Measurements from ENCODE around the gene MEF2A.
"Not testable (repeated sequence)": the region's sequence is repeated elsewhere in the genome, so short reads cannot be mapped to it uniquely, and the experiment has no call there.

Gene MEF2A

GRCh38 chr15:99651023-99651807, 85.4 kb downstream of the MEF2A start:
- no peak for DNase-seq (ENCODE audit: low read depth in 2 of 2)

- DNase-seq (ENCODE audit: low read depth in 2 of 2), result no peak
Observed at GRCh38 chr15:99656205-99656604, 90.4 kb downstream of the MEF2A start.

- DNase-seq (ENCODE audit: low read depth in 2 of 2), result no peak
Observed at GRCh38 chr15:99657996-99658395, 92.2 kb downstream of the MEF2A start.

- no peak for DNase-seq (ENCODE audit: low read depth in 2 of 2)
Observed at GRCh38 chr15:99662903-99663302, 97.1 kb downstream of the MEF2A start.

GRCh38 chr15:99666073-99666472, 100.3 kb downstream of the MEF2A start:
- not testable (repeated sequence) for DNase-seq (ENCODE audit: low read depth in 2 of 2)

- DNase-seq (ENCODE audit: low read depth in 2 of 2), result no peak
Observed at GRCh38 chr15:99668533-99669182, 102.9 kb downstream of the MEF2A start.

DNA sequence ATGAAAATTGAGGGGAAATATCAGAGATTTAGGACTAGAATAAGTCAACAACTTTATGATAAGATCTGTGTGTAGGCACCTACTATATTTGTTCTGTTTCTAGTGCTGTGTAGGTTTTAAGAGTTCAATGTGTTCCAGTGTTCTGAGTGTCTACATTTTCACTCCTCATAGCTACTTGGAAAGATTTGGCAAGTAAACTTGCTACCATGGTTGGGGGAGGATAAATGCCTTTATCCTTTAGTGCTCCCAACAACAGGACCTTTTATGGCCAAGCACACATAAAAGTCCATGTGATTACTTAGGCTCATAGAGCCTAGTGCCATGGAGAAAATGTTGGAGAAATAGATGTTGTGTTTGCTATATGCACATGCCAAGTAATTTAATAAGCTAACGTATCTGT, 103.5 kb downstream of the MEF2A start:
- no peak for DNase-seq (ENCODE audit: low read depth in 2 of 2)

DNA sequence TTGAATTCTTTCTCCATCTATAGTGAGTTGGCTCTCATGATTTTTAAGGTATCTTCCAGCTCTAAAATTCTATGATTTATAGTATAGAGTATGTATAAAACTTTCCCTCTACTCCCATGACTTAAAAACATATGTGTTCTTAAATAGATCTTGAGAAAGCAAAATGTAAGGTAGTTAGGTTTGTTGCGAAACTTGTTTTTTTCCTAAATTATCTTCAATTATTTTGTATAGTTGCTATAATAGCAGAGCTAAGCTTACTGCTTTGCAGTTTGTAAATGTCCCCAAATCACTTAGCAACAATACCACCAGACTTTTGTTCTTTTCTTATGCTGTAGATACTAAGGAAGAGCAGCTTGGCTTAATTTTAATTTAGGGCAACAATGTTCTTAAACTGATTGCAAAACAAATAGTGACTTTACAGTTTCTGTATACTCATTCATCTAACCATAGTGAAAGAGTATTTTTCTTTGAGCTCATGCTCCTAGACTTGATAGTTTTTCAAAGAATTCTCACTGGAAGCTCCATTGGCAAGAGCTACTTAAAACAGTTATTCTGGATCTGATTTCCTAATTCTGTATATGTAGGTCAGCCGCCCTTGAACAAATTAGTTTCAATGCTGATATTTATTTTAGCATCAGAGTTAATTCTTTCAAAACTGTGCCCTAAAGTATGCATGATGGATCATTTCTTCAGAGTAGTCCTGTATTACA, 106.3 kb downstream of the MEF2A start:
- no peak for DNase-seq (ENCODE audit: low read depth in 2 of 2)

DNA sequence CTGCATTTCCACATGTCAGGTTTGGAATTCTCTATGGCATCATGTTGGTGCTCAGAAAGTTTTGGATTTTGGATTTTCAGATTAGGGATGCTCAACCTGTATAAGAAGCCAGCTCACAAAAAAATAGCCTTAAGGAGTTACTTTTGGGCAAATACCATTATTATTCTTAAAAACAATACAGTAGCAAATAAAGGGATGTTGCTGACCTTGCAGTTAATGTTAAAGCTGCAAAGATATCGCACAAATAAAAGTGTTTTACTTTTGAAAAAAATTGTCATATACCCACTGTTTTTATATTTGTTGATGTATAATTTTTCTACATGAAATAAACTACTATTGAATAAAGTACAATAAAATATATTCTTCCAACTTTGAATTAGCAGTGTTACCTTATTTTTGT, 107.3 kb downstream of the MEF2A start:
- DNase-seq (ENCODE audit: low read depth in 2 of 2), result no peak

DNA sequence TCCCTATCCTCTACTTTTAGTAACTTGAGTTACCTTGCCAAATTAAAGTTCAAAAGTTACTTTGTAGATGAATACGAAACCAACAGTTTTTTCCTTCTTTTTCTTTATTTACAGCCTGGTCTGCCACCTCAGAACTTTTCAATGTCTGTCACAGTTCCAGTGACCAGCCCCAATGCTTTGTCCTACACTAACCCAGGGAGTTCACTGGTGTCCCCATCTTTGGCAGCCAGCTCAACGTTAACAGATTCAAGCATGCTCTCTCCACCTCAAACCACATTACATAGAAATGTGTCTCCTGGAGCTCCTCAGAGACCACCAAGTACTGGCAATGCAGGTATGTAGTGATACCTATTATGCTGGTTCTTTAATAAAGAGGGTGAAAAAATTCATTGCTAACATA, 108.5 kb downstream of the MEF2A start:
- no peak for DNase-seq (ENCODE audit: low read depth in 2 of 2)

GRCh38 chr15:99677540-99678134, 111.9 kb downstream of the MEF2A start:
- DNase-seq (ENCODE audit: low read depth in 2 of 2), result no peak

DNA sequence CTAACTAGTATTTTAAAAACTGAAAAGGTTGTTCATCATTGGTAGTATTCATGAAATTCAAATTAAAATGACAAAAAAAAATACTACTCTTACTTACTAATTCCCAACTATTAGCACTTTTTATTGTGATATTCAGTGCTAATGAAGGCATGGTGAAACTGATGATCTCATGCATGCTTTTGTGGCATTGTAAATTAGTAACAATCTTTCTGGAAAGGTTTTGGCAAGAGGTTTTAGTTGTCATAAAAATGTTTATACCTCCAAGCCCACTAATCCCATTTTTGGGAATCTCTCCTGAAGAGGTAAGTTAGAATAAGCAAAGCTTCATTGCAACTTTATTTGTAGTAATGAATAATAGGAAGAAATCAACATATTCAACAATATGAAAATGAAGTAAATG, 114.5 kb downstream of the MEF2A start:
- no peak for DNase-seq (ENCODE audit: low read depth in 2 of 2)

GRCh38 chr15:99681990-99682389, 116.2 kb downstream of the MEF2A start:
- DNase-seq (ENCODE audit: low read depth in 2 of 2), result no peak

GRCh38 chr15:99682455-99682854, 116.7 kb downstream of the MEF2A start:
- no peak for DNase-seq (ENCODE audit: low read depth in 2 of 2)

- DNase-seq (ENCODE audit: low read depth in 2 of 2), result no peak
Observed at GRCh38 chr15:99683000-99683670, 117.4 kb downstream of the MEF2A start.

GRCh38 chr15:99686290-99686689, 120.5 kb downstream of the MEF2A start:
- no peak for DNase-seq (ENCODE audit: low read depth in 2 of 2)

DNA sequence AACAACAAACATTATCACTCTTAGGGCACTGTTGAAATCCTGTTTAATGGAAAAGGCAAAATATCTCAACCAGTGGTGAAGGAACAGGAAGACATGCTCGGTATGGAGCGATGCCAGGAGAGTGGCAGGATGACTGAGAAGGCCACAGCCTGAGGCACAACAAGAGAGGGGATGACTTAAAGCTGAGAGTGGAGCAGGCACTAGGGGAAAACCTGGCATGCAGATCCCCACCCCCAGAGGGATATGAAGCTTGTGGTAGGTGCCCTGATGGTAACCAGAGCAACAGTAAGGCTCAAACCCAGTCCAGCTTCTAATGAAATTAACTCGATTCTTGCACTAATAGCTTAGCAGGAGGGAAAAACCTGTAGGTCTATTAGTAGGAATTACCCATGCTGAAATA, 127.0 kb downstream of the MEF2A start:
- no peak for DNase-seq (ENCODE audit: low read depth in 2 of 2)

GRCh38 chr15:99696096-99696495, 130.3 kb downstream of the MEF2A start:
- no peak for DNase-seq (ENCODE audit: low read depth in 2 of 2)

GRCh38 chr15:99702895-99703602, 137.3 kb downstream of the MEF2A start:
- DNase-seq (ENCODE audit: low read depth in 2 of 2), result no peak

DNA sequence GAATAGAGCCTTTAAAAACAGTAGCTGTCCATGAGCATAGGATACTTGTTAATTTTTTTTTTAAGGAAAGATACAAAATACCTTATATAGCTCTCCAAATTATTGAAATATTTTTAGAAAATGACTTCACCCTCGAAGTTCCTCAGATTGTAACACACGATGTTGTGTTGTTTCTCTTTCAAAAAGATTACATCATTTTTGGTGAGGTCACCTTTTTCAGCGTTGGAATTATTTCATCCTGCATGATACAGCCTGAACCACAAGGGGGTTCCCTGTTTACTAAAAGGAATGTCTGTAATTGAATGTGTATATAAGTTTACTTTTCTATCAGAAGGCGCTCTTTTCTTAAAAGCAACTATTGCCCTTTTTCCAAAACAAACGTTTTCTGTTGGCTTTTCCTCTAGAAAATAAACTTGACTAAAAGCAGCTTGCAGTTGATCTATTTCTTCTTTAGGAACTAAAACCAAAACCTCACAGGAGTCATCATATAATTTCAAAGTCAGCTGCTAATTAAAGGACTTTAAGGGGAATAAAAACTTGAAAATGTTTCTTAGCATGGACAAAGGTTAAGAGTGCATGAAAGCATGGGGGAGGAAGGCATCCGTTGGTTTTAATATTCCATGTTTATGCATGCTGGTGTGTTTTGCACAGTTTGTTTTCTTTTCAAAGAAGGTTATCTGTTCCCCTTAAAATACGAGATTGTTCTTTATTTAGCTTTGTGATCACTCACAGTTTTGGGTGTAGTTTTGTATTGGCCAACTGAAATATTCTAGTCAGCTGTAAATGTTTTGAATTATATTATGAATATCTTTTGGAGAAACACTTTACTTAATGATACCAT, 138.0 kb downstream of the MEF2A start:
- no peak for DNase-seq (ENCODE audit: low read depth in 2 of 2)
